Effector CD4-positive, alpha-beta T cell (primary cell): ENCODE results near the gene MUC5B.
"Not testable (repeated sequence)": the region's sequence is repeated elsewhere in the genome, so short reads cannot be mapped to it uniquely, and the experiment has no call there.

Experiments used
- DNase-seq: peaks from one replicate; pipeline ENCODE4 v3.0.0-alpha.2; 2020

The MUC5B gene

GRCh38 chr11:1203505-1204271 is 19.2 kb upstream of the MUC5B start:
- DNase-seq, result no peak

DNA sequence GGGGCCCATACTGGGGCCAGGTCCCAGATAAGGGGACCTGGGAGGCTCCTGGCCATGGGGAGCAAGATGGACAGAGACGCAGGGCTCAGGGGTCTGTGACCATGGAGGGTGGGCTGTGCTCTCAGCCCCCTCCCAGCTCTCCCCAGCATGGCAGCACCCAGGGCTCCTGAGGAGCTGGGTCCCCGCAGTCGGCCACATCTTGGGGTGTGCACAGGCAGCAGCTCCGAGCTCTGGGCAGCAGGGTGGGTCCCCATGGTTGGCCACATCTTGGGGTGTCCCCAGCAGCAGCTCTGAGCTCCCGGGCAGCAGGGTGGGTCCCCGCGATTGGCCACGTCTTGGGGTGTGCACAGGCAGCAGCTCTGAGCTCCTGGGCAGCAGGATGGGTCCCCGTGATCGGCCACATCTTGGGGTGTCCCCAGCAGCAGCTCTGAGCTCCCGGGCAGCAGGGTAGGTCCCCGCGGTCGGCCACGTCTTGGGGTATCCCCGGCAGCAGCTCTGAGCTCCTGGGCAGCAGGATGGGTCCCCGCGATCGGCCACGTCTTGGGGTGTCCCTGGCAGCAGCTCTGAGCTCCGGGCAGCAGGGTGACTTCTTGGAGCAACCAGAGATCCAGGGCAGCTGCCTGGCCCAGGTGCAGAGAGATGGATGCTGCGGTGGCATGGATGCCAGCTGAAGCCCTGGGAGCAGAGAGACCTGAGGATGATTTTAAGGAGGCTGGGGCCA is 18.3 kb upstream of the MUC5B start:
- no peak for DNase-seq

DNA sequence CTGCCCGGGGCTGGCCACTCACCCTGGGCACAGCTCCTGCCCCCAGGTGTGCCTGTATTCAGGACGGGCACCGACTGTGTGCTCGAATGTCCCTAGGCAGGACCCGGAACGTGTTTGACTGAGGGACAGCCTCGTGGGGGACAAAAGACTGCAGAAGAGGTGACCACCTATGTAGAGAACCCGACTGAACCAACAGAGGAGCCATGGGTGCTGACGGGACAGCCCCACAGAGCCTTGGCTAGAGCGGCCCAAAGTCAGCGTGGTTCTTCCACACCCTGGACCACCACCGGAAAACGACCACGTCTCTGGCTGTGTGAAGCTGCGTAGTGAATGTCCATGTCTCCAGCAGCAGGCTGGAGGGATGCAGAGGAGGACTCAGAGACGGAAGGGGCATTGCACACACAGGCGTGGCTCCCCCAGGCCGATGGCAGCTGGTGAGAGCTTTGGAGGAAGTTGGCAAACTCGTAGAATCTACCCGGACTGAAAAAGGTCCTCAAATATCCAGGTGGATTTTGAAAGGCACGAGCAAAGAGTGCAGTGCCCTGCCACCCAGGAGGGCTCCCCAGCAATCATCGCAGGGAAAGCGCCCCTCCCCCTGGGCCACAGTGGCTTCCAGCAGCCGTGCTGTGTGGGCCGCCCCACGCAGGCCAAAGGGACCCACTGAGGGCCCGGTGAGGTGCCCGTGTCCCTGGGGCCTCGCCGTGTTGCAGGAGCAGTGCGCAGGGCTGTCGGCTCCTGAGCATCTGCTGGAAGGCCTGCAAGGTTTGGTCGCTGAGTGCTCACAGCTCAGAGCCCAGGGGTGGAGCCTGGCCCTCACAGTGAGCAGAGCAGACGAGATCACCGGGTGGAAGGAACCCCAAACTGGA is 17.5 kb upstream of the MUC5B start:
- no peak for DNase-seq

GRCh38 chr11:1205987-1206331 is 16.9 kb upstream of the MUC5B start:
- no peak for DNase-seq

- no peak for DNase-seq
Measured at GRCh38 chr11:1206391-1207271, 16.2 kb upstream of the MUC5B start.

DNA sequence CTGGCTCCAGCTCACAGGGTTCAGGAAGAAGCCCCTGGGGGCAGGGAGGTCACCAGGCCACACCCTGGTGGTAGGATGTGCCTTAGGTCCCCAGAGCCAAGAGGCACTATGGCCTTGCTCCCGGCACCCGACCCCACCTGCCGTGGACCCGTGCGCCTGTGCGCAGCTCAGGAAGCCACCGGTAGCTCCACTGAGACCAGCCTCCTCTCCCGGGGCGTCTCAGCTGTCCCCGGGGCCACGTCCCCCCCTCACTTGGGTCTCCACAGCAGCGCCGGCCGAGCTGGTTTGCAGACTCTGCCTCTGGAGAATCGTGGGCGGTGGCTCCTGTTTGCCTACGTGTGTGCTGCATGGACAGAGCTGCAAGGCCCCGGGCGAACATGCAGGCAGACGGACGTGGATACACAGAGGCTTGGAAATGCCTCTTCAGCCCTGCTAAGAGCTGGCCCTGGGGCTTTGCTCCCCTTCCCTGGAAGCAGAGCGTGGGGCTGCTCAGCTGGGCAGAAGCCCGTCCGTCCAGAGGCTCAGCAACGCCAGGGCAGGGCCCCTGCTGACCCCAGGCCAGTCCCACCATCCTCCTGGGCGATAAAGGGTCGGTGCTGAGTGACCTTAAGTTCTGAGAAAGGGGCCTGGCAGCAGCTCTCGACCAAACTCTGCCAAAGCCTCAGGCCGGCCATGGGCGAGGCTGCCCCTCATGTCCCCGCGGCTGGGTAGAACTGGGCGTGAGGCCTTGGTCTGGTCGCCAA is 15.3 kb upstream of the MUC5B start:
- no peak for DNase-seq

DNA sequence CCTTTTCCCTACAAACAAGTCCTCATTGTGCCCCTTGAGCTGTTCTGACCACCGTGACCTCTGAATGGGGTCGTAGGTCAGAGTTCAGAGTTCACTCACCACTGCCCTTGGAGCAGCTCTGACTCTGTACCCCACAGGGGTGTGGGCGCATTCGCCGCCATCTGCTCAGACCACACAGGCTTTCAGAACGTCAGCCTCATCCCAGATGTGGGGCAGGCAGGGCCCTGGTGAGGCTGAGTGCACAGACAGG is 14.8 kb upstream of the MUC5B start:
- no peak for DNase-seq

- DNase-seq, result no peak
Measured at GRCh38 chr11:1208394-1209261, 14.2 kb upstream of the MUC5B start.

DNA sequence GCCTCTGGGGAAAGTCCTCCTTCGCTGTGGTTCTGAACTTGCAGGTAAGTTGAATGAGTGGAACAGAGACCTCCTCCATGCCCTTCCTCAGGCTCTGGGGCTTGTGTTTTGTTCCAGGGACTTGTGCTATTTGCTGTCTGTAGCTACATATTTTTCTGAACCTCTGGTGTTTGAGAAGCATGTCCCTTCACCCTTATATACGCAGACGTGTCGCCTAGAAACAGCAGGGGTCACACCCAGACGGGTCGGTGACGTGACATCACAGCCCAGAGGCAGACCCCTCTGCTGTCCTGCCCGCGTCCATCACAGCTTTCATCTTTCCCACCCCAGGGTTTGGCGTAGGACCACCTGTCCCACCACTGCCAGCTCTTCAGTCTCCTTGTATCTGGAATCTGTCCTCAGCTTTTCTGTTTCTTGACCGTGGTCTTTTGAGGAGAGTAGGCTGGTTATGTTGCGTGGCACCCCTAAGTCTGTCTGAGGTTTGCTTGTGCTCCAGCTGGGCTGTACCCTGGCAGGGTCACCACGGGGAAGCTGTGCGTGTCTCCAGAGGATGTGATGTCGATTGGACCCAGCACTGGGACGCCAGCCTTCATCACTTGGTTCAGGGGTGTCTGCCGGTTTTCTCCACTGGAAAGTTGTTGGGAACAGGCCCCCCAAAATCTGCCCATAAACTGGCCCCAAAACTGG is 13.4 kb upstream of the MUC5B start:
- DNase-seq, result no peak

DNA sequence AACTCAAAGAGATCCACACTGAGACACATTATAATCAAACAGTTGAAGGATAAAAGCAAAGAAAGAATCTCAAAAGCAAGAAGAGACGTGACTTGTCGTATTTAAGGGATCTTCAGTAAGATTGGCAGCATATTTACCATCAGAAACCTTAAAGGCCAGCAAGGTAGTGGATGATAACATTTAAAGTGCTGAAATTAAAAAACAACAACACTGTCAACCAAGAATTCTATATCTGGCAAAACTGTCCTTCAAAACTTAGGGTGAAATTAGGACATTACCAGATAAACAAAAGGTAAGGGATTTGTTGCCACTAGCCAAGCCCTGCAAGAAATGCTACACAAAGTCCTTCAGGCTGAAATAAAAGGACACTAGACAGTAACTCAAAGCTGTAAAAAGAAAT is 11.0 kb upstream of the MUC5B start:
- no peak for DNase-seq

DNA sequence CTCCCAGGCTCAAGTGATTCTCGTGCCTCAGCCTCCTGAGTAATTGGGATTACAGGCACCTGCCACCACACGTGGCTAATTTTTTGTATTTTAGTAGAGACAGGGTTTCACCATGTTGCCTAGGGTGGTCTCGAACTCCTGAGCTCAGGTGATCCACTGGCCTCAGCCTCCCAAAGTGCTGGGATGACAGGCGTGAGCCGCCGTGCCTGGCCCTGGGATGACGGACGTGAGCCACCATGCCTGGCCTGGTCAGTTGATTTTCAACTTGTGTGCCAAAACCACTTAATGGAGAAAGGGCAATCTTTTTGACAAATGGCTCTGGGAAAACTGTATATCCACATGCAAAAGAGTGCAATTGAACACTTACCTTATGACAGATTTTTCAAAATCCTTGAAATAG is 7.0 kb upstream of the MUC5B start:
- DNase-seq, result not testable (repeated sequence)

GRCh38 chr11:1217151-1217550 is 5.7 kb upstream of the MUC5B start:
- DNase-seq, result no peak

DNA sequence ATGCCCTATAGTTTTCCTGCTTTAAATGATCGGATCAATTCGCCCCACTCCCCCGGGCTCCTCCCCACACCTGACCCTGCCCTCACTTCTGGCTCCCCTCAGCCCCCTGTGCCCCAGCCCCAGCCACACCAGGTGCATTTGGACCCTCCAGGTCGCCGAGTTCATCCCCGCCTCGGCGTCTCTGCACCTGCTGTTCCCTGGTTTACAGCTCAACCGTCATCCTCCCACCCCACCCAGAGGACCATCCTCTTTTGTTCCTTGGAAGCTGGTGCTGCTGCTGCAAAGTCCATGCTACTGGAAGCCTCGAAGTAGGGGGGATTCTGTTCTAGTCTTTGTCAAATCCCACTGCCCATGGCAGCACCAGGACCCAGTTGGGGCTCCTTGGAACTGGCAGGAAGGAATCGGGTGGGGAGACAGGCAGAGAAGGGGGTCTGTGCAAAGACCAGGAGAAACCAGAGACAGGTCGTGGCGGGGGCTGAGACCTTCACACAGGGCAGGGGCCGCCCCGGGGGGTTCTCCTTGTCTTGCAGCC is 4.5 kb upstream of the MUC5B start:
- DNase-seq, result no peak

DNA sequence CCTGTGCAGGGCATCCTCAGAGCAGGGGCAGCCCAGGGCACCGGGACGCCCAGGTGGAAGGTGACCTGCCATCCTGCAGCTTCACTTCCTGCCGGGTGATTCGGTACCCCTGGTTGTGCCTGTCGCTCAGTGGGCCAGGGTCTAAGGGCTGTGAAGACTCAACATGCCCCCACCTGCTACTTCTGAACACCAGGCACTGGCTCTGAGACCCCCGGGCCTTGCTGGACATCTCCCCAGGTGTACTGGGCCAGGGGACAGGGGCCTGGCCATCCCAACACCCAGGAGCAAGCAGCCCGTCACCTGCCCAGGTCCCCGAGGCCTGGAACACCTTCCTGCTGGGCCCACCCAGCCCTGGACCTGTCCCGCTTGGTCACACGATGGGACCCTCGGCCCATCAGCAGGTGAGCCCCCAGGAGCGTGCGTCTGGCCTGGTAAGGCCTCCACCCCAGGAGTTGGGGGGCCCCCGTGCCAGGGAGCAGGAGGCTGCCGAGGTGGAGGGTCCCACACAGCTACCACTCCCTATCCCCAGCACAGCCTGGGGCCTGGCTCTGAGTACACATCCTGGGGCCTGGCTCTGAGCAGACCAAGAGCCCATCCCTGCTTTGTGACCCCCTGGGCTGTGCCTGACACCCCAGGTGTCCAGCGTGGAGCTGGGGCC is 3.9 kb upstream of the MUC5B start:
- DNase-seq, result no peak

GRCh38 chr11:1219446-1219833 is 3.4 kb upstream of the MUC5B start:
- no peak for DNase-seq

DNA sequence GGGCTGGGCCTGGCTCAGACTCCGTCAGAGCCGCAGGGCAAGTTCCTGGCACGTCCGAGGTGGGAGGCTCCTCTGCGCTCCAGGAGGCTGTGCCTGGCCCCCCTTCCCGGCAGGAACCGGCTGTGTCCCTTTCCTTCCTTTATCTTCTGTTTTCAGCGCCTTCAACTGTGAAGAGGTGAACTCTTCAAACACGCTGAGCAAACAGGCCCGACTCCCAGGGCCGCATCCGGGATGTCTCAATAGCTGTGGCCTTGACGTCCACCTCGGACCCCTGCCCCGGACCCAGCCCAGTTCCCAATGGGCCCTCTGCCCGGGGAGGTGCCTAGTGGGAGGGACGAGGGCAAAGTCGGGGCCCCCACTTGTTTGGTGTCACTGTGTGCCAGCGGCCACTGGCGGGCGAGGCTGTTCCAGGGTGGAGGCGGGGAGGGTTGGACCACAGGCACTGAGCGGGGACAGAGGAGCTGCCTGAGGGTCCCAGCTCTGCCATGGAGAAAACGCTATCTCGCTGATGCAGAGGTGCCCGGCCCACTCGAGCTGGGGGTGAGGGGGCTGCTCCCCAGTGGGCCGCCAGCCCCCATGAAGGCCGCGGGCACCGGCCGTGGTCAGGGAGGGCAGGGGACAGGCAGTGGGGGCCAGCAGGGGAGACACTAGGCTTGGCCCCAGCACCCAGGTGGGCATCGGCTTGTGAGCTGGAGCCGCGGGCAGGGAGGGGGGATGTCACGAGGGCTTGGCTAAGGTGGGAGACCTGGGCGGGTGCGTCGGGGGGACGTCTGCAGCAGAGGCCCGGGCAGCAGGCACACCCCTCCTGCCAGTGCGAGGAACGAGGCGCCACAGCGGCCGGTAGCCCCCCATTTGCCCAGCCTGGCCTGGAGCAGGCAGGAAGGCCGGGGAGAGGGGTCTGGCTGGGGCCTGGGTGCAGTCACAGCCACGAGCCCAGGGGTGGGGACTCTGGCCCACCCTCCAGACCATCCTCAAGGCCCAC is 2.7 kb upstream of the MUC5B start:
- no peak for DNase-seq

DNA sequence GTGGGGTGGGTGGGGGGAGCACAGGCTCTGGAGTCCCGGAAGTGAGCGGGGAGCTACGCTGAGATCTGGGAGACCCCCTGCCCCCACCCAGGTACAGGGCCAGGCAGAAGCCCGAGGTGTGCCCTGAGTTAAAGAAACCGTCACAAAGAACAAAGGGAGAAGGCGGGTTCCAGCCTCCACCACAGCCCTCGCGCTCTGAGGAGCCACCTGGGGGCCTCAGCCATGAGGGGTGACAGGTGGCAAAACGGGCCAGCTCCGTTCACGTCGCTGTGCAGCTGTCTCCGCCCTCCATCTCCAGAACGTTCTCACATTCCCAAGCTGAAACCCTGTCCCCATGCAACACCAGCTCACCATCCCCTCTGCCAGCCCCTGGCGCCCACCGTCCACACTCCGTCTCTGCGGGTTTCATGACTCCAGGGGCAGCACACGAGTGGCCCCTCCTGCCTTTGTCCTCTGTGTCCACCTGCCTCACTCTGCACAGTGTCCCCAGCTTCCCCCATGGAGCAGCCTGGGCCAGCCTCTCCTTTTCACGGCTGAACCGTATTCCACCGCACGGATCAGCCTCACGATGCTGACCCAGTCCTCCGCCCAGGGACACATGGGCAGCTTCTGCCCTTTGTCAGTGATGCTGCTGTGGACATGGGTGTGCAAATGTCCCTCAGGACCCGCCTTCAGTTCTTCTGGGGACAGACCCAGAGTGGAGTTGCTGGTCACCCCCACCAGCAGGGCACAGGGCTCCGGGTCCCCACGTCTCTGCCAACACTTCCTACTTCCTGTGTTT is 1.7 kb upstream of the MUC5B start:
- no peak for DNase-seq
